GM12878 (cell line): ENCODE results near the gene INO80B. TPM values are rescaled to one million over a fixed set of nuclear protein-coding genes. Genes with fewer than 3 reads are reported as not detected.

Experiments used
- ATAC-seq: fragments of 200-7000 bp; cut with Tn5 transposase; 3 replicates; pipeline ENCODE4 v1.9.1; 2020; ENCODE audit warnings: mild to moderate bottlenecking, moderate library complexity
- BruUV-seq: library from RNA; stranded (reverse); fragments of 400-500 nt; replicated peaks from 2 replicates; lab custom pipeline; 2021; lab: Mats Ljungman, UMichigan
- CTCF ChIA-PET: fragments of 300-600 bp; sonication (Branson Sonifier 250); formaldehyde crosslinking; extraction: SDS; loops from one replicate; lab custom pipeline; 2021; ENCODE audit warnings: inconsistent platforms; lab: Yijun Ruan, JAX
- POLR2A ChIA-PET: fragments of 350-600 bp; formaldehyde crosslinking; extraction: SDS; loops from one replicate; lab custom pipeline; 2021; ENCODE audit warnings: inconsistent platforms; lab: Charles Lee
- RAD21 ChIA-PET: fragments of 300-600 bp; sonication (Branson Sonifier 250); formaldehyde crosslinking; loops from one replicate; lab custom pipeline; 2023; ENCODE audit warnings: antibody characterized with exemption; ENCODE audit not compliant: unreplicated experiment; lab: Charles Lee
- SMC1A ChIA-PET: fragments of 300-600 bp; sonication (Branson Sonifier 250); formaldehyde crosslinking; loops from one replicate; lab custom pipeline; 2023; ENCODE audit not compliant: unreplicated experiment, uncharacterized antibody; lab: Charles Lee
- DNase-seq: peaks from one replicate; pipeline ENCODE4 v3.0.0-alpha.2; 2011; ENCODE audit warnings: low read depth, low spot score
- FAIRE-seq: peaks from 3 replicates; lab custom pipeline; 2011; peaks lifted over from hg19 to GRCh38; lab: Jason Lieb, UNC
- H2AFZ ChIP-seq: 2 replicates; pipeline ENCODE4 v1.6.0; 2011; ENCODE audit warnings: low read depth, low read length, control low read depth; ENCODE audit not compliant: control insufficient read depth
- H3K27ac ChIP-seq: 2 replicates; pipeline ENCODE4 v1.5.1; 2011; ENCODE audit warnings: control low read depth; ENCODE audit not compliant: control insufficient read depth, insufficient read depth
- H3K27me3 ChIP-seq, 2 experiments: replicated peaks in 1 of 2; 2 replicates each; pipeline versions ENCODE4 v1.6.0 to v1.6.1; 2011; ENCODE audit warnings: low read length in 1 of 2; ENCODE audit not compliant: control insufficient read depth in 2 of 2, insufficient read depth in 2 of 2
- H3K36me3 ChIP-seq, 2 experiments: 2 replicates each; pipeline ENCODE4 v1.5.1; 2011; ENCODE audit warnings: low read length in 1 of 2; ENCODE audit not compliant: control insufficient read depth in 2 of 2, insufficient read depth in 2 of 2
- H3K4me1 ChIP-seq: 2 replicates; pipeline ENCODE4 v1.6.1; 2011; ENCODE audit warnings: mild to moderate bottlenecking, low read length, moderate library complexity, mixed read lengths; ENCODE audit not compliant: control insufficient read depth, insufficient read depth
- H3K4me2 ChIP-seq: 2 replicates; pipeline ENCODE4 v1.6.0; 2011; ENCODE audit warnings: control low read depth; ENCODE audit not compliant: control insufficient read depth, insufficient read depth
- H3K4me3 ChIP-seq: fragments of 200-600 bp; sonication (generic); 2 replicates; pipeline ENCODE4 v1.5.1; 2016
- H3K79me2 ChIP-seq: 2 replicates; pipeline ENCODE4 v1.6.0; 2011; ENCODE audit warnings: low read length; ENCODE audit not compliant: control insufficient read depth, insufficient read depth
- H3K9ac ChIP-seq: 2 replicates; pipeline ENCODE4 v1.8.0; 2011; ENCODE audit warnings: low read length, control low read depth, mixed read lengths; ENCODE audit not compliant: control insufficient read depth, insufficient read depth
- H3K9me3 ChIP-seq: replicated peaks from 3 replicates; pipeline ENCODE4 v1.5.1; 2011; ENCODE audit warnings: mild to moderate bottlenecking, low read length; ENCODE audit not compliant: control insufficient read depth, insufficient read depth
- H4K20me1 ChIP-seq: 2 replicates; pipeline ENCODE4 v1.6.0; 2011; ENCODE audit not compliant: control insufficient read depth, insufficient read depth
- POLR2A ChIP-seq: IDR thresholded peaks from 2 replicates; pipeline ENCODE4 v1.6.1; 2011; ENCODE audit warnings: low read depth, mild to moderate bottlenecking, low read length
- WGBS: methylation state at CpG from one replicate; pipeline ENCODE4 v1.1.6; 2016; ENCODE audit warnings: low lambda C conversion rate; ENCODE audit not compliant: insufficient replicate concordance, insufficient coverage; ENCODE audit errors: missing lambda C conversion rate; 5-methylcytosine and 5-hydroxymethylcytosine counted together
- in situ Hi-C: fragments of 300-500 bp; cut with MboI; formaldehyde crosslinking; loops from 9 replicates; pipeline ENCODE4 v1.14.3; 2018; ENCODE audit warnings: mixed read lengths
- intact Hi-C: fragments of 100-400 bp; cut with micrococcal nuclease; formaldehyde crosslinking; loops from one replicate; pipeline ENCODE4 v1.14.2; 2022; ENCODE audit not compliant: unreplicated experiment
- polyA plus RNA-seq, 11 experiments: library from polyadenylated mRNA; depleted of rRNA in 4 of 11; unstranded in 6 of 11; stranded (reverse) in 5 of 11; fragments of >200 nt; fragmentation: Nextera tagmentation in 4 of 11; fragmentation: Illumina TruSeq in 1 of 11; extraction: Ambion mirVana in 4 of 11; extraction: Trizol in 1 of 11; gene quantifications; 1 replicate in 1 of 11; 2 replicates in 10 of 11; pipeline versions ENCODE4 v1.2.1 to v1.2.3, GENCODE V29; 2011 to 2016; ENCODE audit warnings: inconsistent platforms in 2 of 11, missing spikeins in 2 of 11, low read depth in 1 of 11
- total RNA-seq, 4 experiments: library from RNA; depleted of rRNA in 3 of 4; stranded (reverse); fragments of >200 nt in 3 of 4; fragmentation: Illumina TruSeq in 1 of 4; extraction: Trizol in 1 of 4; gene quantifications; 2 replicates each; pipeline versions ENCODE4 v1.2.1 to v1.2.3, GENCODE V29; 2013 to 2021
- TF ChIP-seq, protein P1 (sequence below): IDR thresholded peaks from 2 replicates; pipeline ENCODE4 v1.6.1; 2011; ENCODE audit warnings: borderline replicate concordance, low read depth, mild to moderate bottlenecking, moderate library complexity, low read length; ENCODE audit not compliant: insufficient read depth, poor library complexity, severe bottlenecking
- TF ChIP-seq, protein P2 (sequence below): IDR thresholded peaks from 2 replicates; pipeline ENCODE4 v1.6.1; 2012; ENCODE audit warnings: low read depth, low read length, improper control_type of control experiment

The INO80B gene
- total and polyA plus RNA-seq, 10 of the 15 experiments (the other 5 are each of a cell fraction or from before 2014, with no cell fraction given), result 1.3 to 26.7 (median 11.1) TPM

GRCh38 chr2:74496997-74497776, 42.3 kb downstream of the INO80B start:
- Histone ChIP-seq H3K27me3 (peaks cover 14 to 25% of the 10 kb centered on the region in 2 experiments; a peak in 3 of 4 replicates), H3K36me3 (peaks cover 4 to 6% of the 10 kb centered on the region in 2 experiments; a peak in 3 of 4 replicates), H3K79me2 (no peaks in the 10 kb centered on the region), H3K4me3 (no peak overlapping the region), H3K9ac (no peak overlapping the region), H2AFZ (no peak overlapping the region), H3K4me2 (peak overlapping the region; percentile 46), H4K20me1 (no peaks in the 10 kb centered on the region), H3K27ac (no peak overlapping the region), H3K9me3 (no peaks in the 10 kb centered on the region), H3K4me1 (peaks cover 6% of the 10 kb centered on the region; the same call in 1 of the 2 replicates)
- DNase-seq (no peak), FAIRE-seq (no peak), ATAC-seq (no peak)
- no TSS peak for BruUV-seq
- ChIA-PET SMC1A (no interaction called here), RAD21 (no interaction called here), CTCF (interaction anchor here (13.9 to 19.4 kb wide), 2 partner anchors 89 to 91 kb away, joined by 231 to 280 read pairs; no protein-coding TSS in a partner anchor), POLR2A (no interaction called here)
- 90% methylated on average over 19 of the region's 19 CpGs for WGBS
- in situ Hi-C loops (no loop called here), intact Hi-C loops (no loop called here)
- TF ChIP-seq, protein P1, sequence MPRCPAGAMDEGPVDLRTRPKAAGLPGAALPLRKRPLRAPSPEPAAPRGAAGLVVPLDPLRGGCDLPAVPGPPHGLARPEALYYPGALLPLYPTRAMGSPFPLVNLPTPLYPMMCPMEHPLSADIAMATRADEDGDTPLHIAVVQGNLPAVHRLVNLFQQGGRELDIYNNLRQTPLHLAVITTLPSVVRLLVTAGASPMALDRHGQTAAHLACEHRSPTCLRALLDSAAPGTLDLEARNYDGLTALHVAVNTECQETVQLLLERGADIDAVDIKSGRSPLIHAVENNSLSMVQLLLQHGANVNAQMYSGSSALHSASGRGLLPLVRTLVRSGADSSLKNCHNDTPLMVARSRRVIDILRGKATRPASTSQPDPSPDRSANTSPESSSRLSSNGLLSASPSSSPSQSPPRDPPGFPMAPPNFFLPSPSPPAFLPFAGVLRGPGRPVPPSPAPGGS, result peak; percentile 60
- TF ChIP-seq, protein P2, sequence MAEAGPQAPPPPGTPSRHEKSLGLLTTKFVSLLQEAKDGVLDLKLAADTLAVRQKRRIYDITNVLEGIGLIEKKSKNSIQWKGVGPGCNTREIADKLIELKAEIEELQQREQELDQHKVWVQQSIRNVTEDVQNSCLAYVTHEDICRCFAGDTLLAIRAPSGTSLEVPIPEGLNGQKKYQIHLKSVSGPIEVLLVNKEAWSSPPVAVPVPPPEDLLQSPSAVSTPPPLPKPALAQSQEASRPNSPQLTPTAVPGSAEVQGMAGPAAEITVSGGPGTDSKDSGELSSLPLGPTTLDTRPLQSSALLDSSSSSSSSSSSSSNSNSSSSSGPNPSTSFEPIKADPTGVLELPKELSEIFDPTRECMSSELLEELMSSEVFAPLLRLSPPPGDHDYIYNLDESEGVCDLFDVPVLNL, result no peak
- 0 out of 2 replicates have a peak, but pooled peaks have one; percentile 37 for TF ChIP-seq POLR2A
